ENCODE data around the gene NSL1. TPM values are rescaled to one million over a fixed set of nuclear protein-coding genes. Genes with fewer than 3 reads are reported as not detected.
A peak's percentile ranks its signal among the peaks of the same experiment; 100 is the strongest.

The NSL1 gene
- total RNA-seq, 1 donor from 2014 or later = 77.6 TPM

DNA sequence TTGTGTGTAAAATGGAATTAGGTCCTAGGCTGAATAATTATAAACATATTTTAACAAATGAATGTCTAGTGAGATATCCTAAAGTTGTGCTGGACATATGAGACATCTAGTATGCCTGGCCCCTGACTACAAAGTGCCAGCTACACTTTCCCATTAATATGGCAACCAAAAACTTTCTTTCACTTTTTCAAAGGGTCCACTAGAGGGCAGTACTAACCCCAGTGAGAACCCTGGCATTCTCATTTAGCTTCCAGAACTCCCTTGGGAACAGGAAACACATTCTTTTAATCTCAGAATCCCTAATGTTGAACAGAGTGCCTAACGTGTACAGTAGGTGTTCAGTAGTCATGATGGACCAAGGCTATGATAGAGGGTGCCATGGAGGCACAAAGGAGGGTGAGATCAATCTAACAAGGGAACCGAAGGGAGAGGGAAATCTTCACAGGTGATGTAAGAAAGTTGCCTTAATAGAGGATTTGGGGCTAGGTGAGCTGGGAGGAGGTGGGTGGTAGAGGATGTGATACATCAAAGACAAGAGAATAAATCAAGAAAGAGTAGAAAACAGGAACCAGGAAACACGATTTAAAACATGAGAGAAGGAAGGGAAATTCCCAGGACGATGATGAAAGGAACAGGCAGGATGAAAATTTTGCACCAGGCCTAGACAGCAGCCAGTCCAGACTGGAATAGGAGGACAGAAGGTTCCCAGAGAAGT is 41.6 kb downstream of the NSL1 start:
- Histone ChIP-seq H4K20me1 (ENCODE audit: low read depth) (peaks cover 36% of the 10 kb centered on the region), H3K27me3 (no peaks in the 10 kb centered on the region), H3K36me3 (no peaks in the 10 kb centered on the region), H3K9me3 (ENCODE audit: low read depth) (no peaks in the 10 kb centered on the region), H3K4me3 (no peak overlapping the region), H3F3A (ENCODE audit: low read depth) (peaks cover 15% of the 10 kb centered on the region), H2AFZ (replicated peaks) (no peak overlapping the region), H3K79me2 (ENCODE audit: low read depth) (peaks cover 55% of the 10 kb centered on the region), H3K4me2 (no peak overlapping the region), H3K9ac (no peak overlapping the region), H3K4me1 (no peaks in the 10 kb centered on the region), H3K27ac (no peak overlapping the region)
- Mint-ChIP-seq H3K9me3 (peaks cover 10% of the 10 kb centered on the region), H3K27me3 (ENCODE audit: insufficient read depth, low read depth) (no peaks in the 10 kb centered on the region), H3K36me3 (peaks cover 7% of the 10 kb centered on the region), H3K4me1 (peaks cover 2% of the 10 kb centered on the region), H3K4me3 (no peak overlapping the region), H3K27ac (no peak overlapping the region)
- no peak for TF ChIP-seq EZH2phosphoT487 (IDR thresholded peaks at IDR 0.05)
- TF ChIP-seq, protein P1, sequence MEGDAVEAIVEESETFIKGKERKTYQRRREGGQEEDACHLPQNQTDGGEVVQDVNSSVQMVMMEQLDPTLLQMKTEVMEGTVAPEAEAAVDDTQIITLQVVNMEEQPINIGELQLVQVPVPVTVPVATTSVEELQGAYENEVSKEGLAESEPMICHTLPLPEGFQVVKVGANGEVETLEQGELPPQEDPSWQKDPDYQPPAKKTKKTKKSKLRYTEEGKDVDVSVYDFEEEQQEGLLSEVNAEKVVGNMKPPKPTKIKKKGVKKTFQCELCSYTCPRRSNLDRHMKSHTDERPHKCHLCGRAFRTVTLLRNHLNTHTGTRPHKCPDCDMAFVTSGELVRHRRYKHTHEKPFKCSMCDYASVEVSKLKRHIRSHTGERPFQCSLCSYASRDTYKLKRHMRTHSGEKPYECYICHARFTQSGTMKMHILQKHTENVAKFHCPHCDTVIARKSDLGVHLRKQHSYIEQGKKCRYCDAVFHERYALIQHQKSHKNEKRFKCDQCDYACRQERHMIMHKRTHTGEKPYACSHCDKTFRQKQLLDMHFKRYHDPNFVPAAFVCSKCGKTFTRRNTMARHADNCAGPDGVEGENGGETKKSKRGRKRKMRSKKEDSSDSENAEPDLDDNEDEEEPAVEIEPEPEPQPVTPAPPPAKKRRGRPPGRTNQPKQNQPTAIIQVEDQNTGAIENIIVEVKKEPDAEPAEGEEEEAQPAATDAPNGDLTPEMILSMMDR (IDR thresholded peaks at IDR 0.05) = peak; percentile 89
- DNase-seq (ENCODE audit: low spot score) = peak; percentile 70

DNA sequence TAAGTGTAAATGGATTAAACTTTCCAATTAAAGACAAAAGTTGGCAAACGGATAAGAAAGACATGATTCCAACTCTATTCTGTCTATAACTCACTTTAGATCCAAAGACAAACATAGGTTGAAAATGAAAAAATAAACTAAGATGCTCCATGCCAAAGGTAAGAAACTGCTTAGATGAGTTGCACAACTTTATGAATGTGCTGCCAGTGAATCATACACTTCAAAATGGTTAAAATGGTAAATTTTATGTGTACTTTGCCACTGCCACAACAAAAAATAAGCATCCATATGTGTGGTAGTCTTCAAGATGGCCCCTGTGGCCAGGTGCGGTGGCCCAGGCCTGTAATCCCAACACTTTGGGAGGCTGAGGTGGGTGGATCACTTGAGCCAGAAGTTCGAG is 45.0 kb downstream of the NSL1 start:
- no peaks in the 10 kb centered on the region for H3K36me3 ChIP-seq
- H3K36me3 Mint-ChIP-seq = peaks cover 26% of the 10 kb centered on the region
- H3K9ac ChIP-seq = no peak overlapping the region
- H3K4me3 Mint-ChIP-seq = no peak overlapping the region
- TF ChIP-seq EZH2phosphoT487 (IDR thresholded peaks at IDR 0.05) (no peak), EZH2 (IDR thresholded peaks at IDR 0.05) (no peak)
- TF ChIP-seq, protein P1 (IDR thresholded peaks at IDR 0.05) = no peak
- no peak overlapping the region for H3K4me3 ChIP-seq
- H4K20me1 ChIP-seq (ENCODE audit: low read depth) = peaks cover 14% of the 10 kb centered on the region
- H3K4me1 Mint-ChIP-seq = peaks cover 2% of the 10 kb centered on the region
- peaks cover 12% of the 10 kb centered on the region for H3K9me3 Mint-ChIP-seq
- no peak overlapping the region for H3K27ac ChIP-seq
- no peak overlapping the region for H3K27ac Mint-ChIP-seq
- peaks cover 70% of the 10 kb centered on the region for H3K79me2 ChIP-seq (ENCODE audit: low read depth)
- H2AFZ ChIP-seq (replicated peaks) = no peak overlapping the region
- no peak overlapping the region for H3K4me2 ChIP-seq
- no peaks in the 10 kb centered on the region for H3K27me3 ChIP-seq
- H3K27me3 Mint-ChIP-seq (ENCODE audit: insufficient read depth, low read depth) = no peaks in the 10 kb centered on the region
- peaks cover 15% of the 10 kb centered on the region for H3F3A ChIP-seq (ENCODE audit: low read depth)
- no peak for DNase-seq (ENCODE audit: low spot score)
- peaks cover 6% of the 10 kb centered on the region for H3K4me1 ChIP-seq
- no peaks in the 10 kb centered on the region for H3K9me3 ChIP-seq (ENCODE audit: low read depth)

DNA sequence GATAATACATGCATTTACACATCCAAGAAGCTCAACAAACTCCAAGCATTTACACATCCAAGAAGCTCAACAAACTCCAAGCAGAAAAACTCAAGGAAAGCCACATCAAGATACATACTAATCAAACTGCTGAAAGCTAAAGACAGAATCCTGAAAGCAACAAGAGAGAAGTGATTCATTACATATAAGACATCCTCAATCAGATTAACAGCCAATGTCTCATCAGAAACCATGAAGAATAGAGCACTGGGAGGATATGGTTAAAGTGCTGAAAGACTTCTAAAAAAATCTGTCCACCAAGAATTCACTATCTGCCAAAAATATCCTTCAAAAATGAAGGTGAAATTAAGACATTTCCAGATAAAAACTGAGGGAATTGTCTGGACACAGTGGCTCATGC is 46.3 kb downstream of the NSL1 start:
- DNase-seq (ENCODE audit: low spot score) = no peak
- Histone ChIP-seq H3K27ac (no peak overlapping the region), H3K4me1 (peaks cover 6% of the 10 kb centered on the region), H3K4me3 (no peak overlapping the region), H3K79me2 (ENCODE audit: low read depth) (peaks cover 70% of the 10 kb centered on the region), H3K27me3 (no peaks in the 10 kb centered on the region), H3K4me2 (no peak overlapping the region), H3F3A (ENCODE audit: low read depth) (peaks cover 4% of the 10 kb centered on the region), H3K9me3 (ENCODE audit: low read depth) (no peaks in the 10 kb centered on the region), H2AFZ (replicated peaks) (no peak overlapping the region), H3K9ac (no peak overlapping the region), H3K36me3 (no peaks in the 10 kb centered on the region), H4K20me1 (ENCODE audit: low read depth) (peaks cover 4% of the 10 kb centered on the region)
- H3K9me3 Mint-ChIP-seq = peaks cover 12% of the 10 kb centered on the region
- H3K27me3 Mint-ChIP-seq (ENCODE audit: insufficient read depth, low read depth) = no peaks in the 10 kb centered on the region
- H3K4me1 Mint-ChIP-seq = peaks cover 2% of the 10 kb centered on the region
- no peak overlapping the region for H3K27ac Mint-ChIP-seq
- H3K4me3 Mint-ChIP-seq = no peak overlapping the region
- peaks cover 31% of the 10 kb centered on the region for H3K36me3 Mint-ChIP-seq
- TF ChIP-seq, protein P1 (IDR thresholded peaks at IDR 0.05) = no peak
